Mammary epithelial cell (primary cell): ENCODE measurements around the gene ASPG.

Experiments used
- EZH2 ChIP-seq: IDR thresholded peaks from 2 replicates; pipeline ENCODE4 v1.6.1; 2012; ENCODE audit warnings: low read length, inconsistent platforms, borderline replicate concordance
- TF ChIP-seq, protein P1 (sequence below), 2 donors: IDR thresholded peaks in 1 of 2; conservative IDR thresholded peaks in 1 of 2; 2 replicates each; pipeline ENCODE4 v1.5.1; 2011 to 2012; ENCODE audit warnings: inconsistent platforms in 2 of 2, low read length in 2 of 2, mild to moderate bottlenecking in 2 of 2, control low read depth in 1 of 2, low read depth in 1 of 2; ENCODE audit not compliant: insufficient read depth in 1 of 2; ENCODE audit errors: extremely low read depth in 1 of 2

DNA sequence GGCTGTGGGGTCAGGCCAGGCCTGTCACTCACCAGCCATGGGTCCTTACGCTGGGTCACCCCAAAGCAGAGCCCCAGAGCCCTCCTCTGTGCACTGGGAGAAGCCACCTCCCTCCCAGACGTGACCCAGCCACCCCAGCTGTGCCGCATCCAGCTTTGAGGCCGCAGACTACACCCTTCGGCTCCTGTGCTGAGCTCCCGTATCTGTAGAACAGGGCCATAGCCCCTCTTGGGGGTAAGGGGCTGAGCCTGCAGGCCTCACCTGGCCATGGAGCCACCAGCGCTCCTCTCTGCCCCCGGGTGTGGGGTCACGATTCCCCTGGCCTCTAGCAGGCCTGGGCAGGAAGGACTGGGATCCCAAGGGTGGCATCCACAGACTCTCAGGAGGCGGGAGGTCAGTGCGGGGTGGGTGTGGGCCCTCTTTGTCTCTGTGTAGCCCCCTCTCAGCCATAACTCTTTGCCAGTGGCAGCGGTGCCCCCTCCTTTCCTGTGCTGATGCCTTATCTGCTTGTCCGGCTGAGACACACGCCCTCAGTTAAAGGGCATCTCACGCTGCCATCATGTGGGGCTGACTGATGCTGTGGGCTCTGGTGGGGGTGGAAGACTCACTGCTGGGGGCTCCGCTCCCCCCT is 16.3 kb downstream of the ASPG start:
- TF ChIP-seq, protein P1, sequence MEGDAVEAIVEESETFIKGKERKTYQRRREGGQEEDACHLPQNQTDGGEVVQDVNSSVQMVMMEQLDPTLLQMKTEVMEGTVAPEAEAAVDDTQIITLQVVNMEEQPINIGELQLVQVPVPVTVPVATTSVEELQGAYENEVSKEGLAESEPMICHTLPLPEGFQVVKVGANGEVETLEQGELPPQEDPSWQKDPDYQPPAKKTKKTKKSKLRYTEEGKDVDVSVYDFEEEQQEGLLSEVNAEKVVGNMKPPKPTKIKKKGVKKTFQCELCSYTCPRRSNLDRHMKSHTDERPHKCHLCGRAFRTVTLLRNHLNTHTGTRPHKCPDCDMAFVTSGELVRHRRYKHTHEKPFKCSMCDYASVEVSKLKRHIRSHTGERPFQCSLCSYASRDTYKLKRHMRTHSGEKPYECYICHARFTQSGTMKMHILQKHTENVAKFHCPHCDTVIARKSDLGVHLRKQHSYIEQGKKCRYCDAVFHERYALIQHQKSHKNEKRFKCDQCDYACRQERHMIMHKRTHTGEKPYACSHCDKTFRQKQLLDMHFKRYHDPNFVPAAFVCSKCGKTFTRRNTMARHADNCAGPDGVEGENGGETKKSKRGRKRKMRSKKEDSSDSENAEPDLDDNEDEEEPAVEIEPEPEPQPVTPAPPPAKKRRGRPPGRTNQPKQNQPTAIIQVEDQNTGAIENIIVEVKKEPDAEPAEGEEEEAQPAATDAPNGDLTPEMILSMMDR (conservative IDR thresholded peaks at IDR 0.05 in 1 of 2, IDR thresholded peaks at IDR 0.05 in 1 of 2; ENCODE audit: extremely low read depth in 1 of 2, insufficient read depth in 1 of 2, low read depth in 1 of 2, low read length in 2 of 2), result no peak
- TF ChIP-seq EZH2, result no peak
